CD4-positive, alpha-beta T cell treated with Interleukin-6 at 100 ng/mL for 8 hours (primary cell): ENCODE results near the gene UBXN11.
"Not testable (repeated sequence)": the region's sequence is repeated elsewhere in the genome, so short reads cannot be mapped to it uniquely, and the experiment has no call there.

Experiments used
- DNase-seq: peaks from one replicate; pipeline ENCODE4 v3.0.0-alpha.2; 2020; ENCODE audit warnings: mixed read lengths, low spot score

The UBXN11 gene

GRCh38 chr1:26305667-26306289 is 658 bp downstream of the UBXN11 start:
- no peak for DNase-seq

GRCh38 chr1:26302733-26303405 is 3.6 kb downstream of the UBXN11 start:
- no peak for DNase-seq

- no peak for DNase-seq
Measured at GRCh38 chr1:26300578-26301275, 5.7 kb downstream of the UBXN11 start.

- no peak for DNase-seq
Measured at GRCh38 chr1:26297791-26298124, 8.7 kb downstream of the UBXN11 start.

GRCh38 chr1:26297057-26297790 is 9.2 kb downstream of the UBXN11 start:
- no peak for DNase-seq

- DNase-seq: no peak
Measured at GRCh38 chr1:26296340-26297056, 9.9 kb downstream of the UBXN11 start.

GRCh38 chr1:26295194-26296138 is 11.0 kb downstream of the UBXN11 start:
- DNase-seq: no peak

GRCh38 chr1:26293911-26294463 is 12.4 kb downstream of the UBXN11 start:
- DNase-seq: no peak

- DNase-seq: not testable (repeated sequence)
Measured at GRCh38 chr1:26292735-26293134, 13.7 kb downstream of the UBXN11 start.

- DNase-seq: no peak
Measured at GRCh38 chr1:26291939-26292338, 14.5 kb downstream of the UBXN11 start.

- DNase-seq: no peak
Measured at GRCh38 chr1:26291433-26291832, 15.0 kb downstream of the UBXN11 start.

- DNase-seq: no peak
Measured at GRCh38 chr1:26290882-26291261, 15.6 kb downstream of the UBXN11 start.

- DNase-seq: no peak
Measured at GRCh38 chr1:26290122-26290881, 16.1 kb downstream of the UBXN11 start.

GRCh38 chr1:26289158-26290059 is 17.0 kb downstream of the UBXN11 start:
- peak; percentile 59 for DNase-seq

- peak; percentile 74 for DNase-seq
Measured at GRCh38 chr1:26288311-26288941, 18.0 kb downstream of the UBXN11 start.

- no peak for DNase-seq
Measured at GRCh38 chr1:26287811-26288210, 18.6 kb downstream of the UBXN11 start.

GRCh38 chr1:26287033-26287711 is 19.3 kb downstream of the UBXN11 start:
- peak; percentile 90 for DNase-seq

- DNase-seq: no peak
Measured at GRCh38 chr1:26286064-26286416, 20.4 kb downstream of the UBXN11 start.
